Esophagus (tissue), 2 donors: Measurements from ENCODE around the gene ADAMTS3. TPM values are rescaled to one million over a fixed set of nuclear protein-coding genes. Genes with fewer than 3 reads are reported as not detected.

Experiments used
- H3K27ac ChIP-seq, 2 donors: one replicate each; pipeline ENCODE4 v1.5.1; 2013; ENCODE audit warnings: low read depth in 2 of 2, mild to moderate bottlenecking in 2 of 2, inconsistent platforms in 1 of 2, low read length in 1 of 2, moderate library complexity in 1 of 2
- H3K27me3 ChIP-seq, 2 donors: one replicate each; pipeline ENCODE4 v1.6.1; 2013; ENCODE audit warnings: low read length in 2 of 2, control low read depth in 1 of 2, mild to moderate bottlenecking in 1 of 2; ENCODE audit not compliant: insufficient read depth in 2 of 2, control insufficient read depth in 1 of 2
- H3K36me3 ChIP-seq, 2 donors: one replicate each; pipeline ENCODE4 v1.6.1; 2013; ENCODE audit warnings: low read length in 1 of 2; ENCODE audit not compliant: control insufficient read depth in 2 of 2, insufficient read depth in 2 of 2
- H3K4me1 ChIP-seq, 2 donors: one replicate each; pipeline ENCODE4 v1.6.1; 2013; ENCODE audit warnings: low read length in 1 of 2; ENCODE audit not compliant: control insufficient read depth in 2 of 2, insufficient read depth in 2 of 2
- H3K4me3 ChIP-seq, 2 donors: one replicate each; pipeline ENCODE4 v1.5.1; 2013; ENCODE audit warnings: low read length in 2 of 2, mild to moderate bottlenecking in 2 of 2, low read depth in 1 of 2, moderate library complexity in 1 of 2
- H3K9me3 ChIP-seq, 2 donors: one replicate each; pipeline ENCODE4 v1.6.1; 2013; ENCODE audit warnings: mild to moderate bottlenecking in 2 of 2, low read depth in 1 of 2, low read length in 1 of 2, moderate library complexity in 1 of 2; ENCODE audit not compliant: control insufficient read depth in 2 of 2, insufficient read depth in 1 of 2
- WGBS, 2 donors: extraction: QIAGEN DNeasy Blood & Tissue Kit; methylation state at CpG; one replicate each; pipeline ENCODE4 v1.1.7; 2013; 5-methylcytosine and 5-hydroxymethylcytosine counted together
- polyA plus RNA-seq, 2 donors: library from polyadenylated mRNA; stranded (reverse); fragments of 200-250 nt; gene quantifications; one replicate each; pipeline ENCODE4 v1.2.3, GENCODE V29; 2013
- donor health status: healthy with polysubstance abuse.
- donor health status: Bipolar disorder and iron deficiency.

Gene ADAMTS3
- polyA plus RNA-seq, 2 donors: 0.04 to 0.14 TPM

- Histone ChIP-seq H3K9me3 (no peaks in the 10 kb centered on the region), H3K27ac (no peak overlapping the region), H3K4me1 (no peaks in the 10 kb centered on the region), H3K36me3 (no peaks in the 10 kb centered on the region), H3K27me3 (no peaks in the 10 kb centered on the region), H3K4me3 (no peak overlapping the region)
- 51 to 52% methylated on average over 2 of the region's 2 CpGs for WGBS, 2 donors
Observed at GRCh38 chr4:72351521-72351920, 217.5 kb downstream of the ADAMTS3 start.

DNA sequence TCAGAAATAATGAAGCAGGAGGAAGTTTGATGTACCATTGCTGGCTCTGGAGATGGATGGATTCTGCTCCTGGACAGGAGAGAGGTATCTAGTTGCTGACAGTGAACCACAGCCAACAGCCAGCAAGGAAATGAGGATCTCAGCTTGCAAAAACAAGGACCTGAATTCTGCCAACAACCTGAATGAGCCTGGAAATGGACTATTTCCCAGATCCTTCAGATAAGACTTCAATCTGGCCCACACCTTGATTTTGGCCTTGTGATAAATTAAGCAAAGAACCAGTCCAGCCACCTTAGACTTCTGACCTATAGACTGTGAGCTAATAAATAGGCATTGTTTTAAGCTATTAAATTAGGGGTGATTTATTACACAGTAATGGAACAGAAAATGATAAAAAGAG is 220.3 kb downstream of the ADAMTS3 start:
- Histone ChIP-seq H3K4me1 (no peaks in the 10 kb centered on the region), H3K36me3 (no peaks in the 10 kb centered on the region), H3K27me3 (no peaks in the 10 kb centered on the region), H3K9me3 (no peaks in the 10 kb centered on the region), H3K4me3 (no peak overlapping the region), H3K27ac (no peak overlapping the region)

DNA sequence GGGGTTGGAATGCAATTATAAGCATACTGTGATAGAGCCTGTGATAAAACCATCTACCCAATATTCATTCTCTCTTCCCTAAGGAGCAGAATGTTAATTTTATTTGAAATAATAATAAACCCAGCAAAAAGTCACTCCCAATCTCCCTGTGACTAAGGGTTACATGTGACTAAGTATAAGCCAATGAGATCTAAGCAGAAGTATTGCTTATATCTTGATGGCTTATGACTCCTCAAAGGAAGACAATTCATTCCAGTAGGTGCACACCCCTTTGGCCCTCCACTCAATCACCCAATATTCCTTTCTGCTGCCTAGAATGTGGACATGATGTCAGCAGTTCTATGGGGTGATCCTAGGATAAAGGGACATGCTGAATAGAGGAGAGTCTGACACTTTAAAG is 224.6 kb downstream of the ADAMTS3 start:
- Histone ChIP-seq H3K9me3 (no peaks in the 10 kb centered on the region), H3K27ac (no peak overlapping the region), H3K36me3 (no peaks in the 10 kb centered on the region), H3K4me3 (no peak overlapping the region), H3K4me1 (no peaks in the 10 kb centered on the region), H3K27me3 (no peaks in the 10 kb centered on the region)

GRCh38 chr4:72341432-72341820 is 227.6 kb downstream of the ADAMTS3 start:
- WGBS, 2 donors: 63 to 67% methylated on average over 2 of the region's 2 CpGs
- Histone ChIP-seq H3K36me3 (no peaks in the 10 kb centered on the region), H3K4me3 (no peak overlapping the region), H3K27me3 (no peaks in the 10 kb centered on the region), H3K27ac (no peak overlapping the region), H3K9me3 (no peaks in the 10 kb centered on the region), H3K4me1 (no peaks in the 10 kb centered on the region)

- Histone ChIP-seq H3K4me1 (no peaks in the 10 kb centered on the region), H3K9me3 (no peaks in the 10 kb centered on the region), H3K36me3 (no peaks in the 10 kb centered on the region), H3K27ac (no peak overlapping the region), H3K4me3 (no peak overlapping the region), H3K27me3 (no peaks in the 10 kb centered on the region)
- 41 to 59% methylated on average over 1 of the region's 1 CpG for whole genome bisulfite sequencing, 2 donors
Observed at GRCh38 chr4:72340803-72341431, 228.1 kb downstream of the ADAMTS3 start.

GRCh38 chr4:72338060-72338459 is 231.0 kb downstream of the ADAMTS3 start:
- Histone ChIP-seq H3K4me3 (no peak overlapping the region), H3K27ac (no peak overlapping the region), H3K27me3 (no peaks in the 10 kb centered on the region), H3K36me3 (no peaks in the 10 kb centered on the region), H3K9me3 (no peaks in the 10 kb centered on the region), H3K4me1 (no peaks in the 10 kb centered on the region)
- 74 to 83% methylated on average over 1 of the region's 1 CpG for WGBS, 2 donors

DNA sequence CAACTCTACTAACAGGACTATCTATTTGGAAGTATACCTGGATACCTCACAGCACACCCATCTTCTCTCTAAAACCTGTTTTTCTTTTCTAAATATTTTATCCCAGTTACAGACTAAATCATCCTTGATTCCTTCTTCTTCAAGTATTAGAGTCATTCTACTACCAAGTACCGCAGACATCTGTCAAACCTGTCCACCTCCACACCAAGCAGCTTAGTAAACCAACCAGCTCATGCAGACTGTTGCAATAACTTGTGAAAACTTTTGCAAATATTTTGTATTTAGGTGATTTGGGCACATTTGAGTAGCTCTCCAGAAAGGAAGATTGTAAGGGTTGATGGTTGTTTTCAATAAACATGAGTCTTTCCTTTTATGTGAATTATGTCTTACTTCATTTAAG is 238.6 kb downstream of the ADAMTS3 start:
- H3K27me3 ChIP-seq: no peaks in the 10 kb centered on the region
- H3K27ac ChIP-seq: no peak overlapping the region
- WGBS, 2 donors: 86 to 92% methylated on average over 1 of the region's 1 CpG
- no peaks in the 10 kb centered on the region for H3K4me1 ChIP-seq
- no peaks in the 10 kb centered on the region for H3K9me3 ChIP-seq
- H3K4me3 ChIP-seq: no peak overlapping the region
- no peaks in the 10 kb centered on the region for H3K36me3 ChIP-seq

GRCh38 chr4:72326692-72327632 is 242.1 kb downstream of the ADAMTS3 start:
- no peaks in the 10 kb centered on the region for H3K36me3 ChIP-seq
- H3K27ac ChIP-seq: no peak overlapping the region
- H3K4me3 ChIP-seq: no peak overlapping the region
- H3K4me1 ChIP-seq: no peaks in the 10 kb centered on the region
- H3K9me3 ChIP-seq: no peaks in the 10 kb centered on the region
- no peaks in the 10 kb centered on the region for H3K27me3 ChIP-seq
- 45 to 46% methylated on average over 2 of the region's 2 CpGs for WGBS, 2 donors

DNA sequence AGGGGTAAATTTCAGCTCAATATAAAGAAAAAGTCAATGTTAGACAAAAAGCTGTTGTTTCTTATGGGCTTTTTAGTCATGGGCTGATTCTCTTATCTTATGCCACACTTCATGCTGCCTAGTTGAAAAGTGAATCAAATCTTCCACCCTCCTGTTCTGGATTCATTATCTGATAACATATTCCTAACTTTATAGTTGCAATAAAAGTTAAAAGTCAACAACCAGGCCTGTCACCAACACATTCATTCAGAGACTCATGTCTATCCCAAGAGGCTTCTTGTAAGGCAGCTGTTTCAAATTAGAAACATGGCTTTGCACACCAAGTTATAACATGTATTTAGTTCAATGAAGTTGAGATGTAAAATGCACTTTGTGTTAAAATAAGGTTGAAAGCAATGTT is 243.8 kb downstream of the ADAMTS3 start:
- Histone ChIP-seq H3K4me3 (no peak overlapping the region), H3K27me3 (no peaks in the 10 kb centered on the region), H3K27ac (no peak overlapping the region), H3K9me3 (no peaks in the 10 kb centered on the region), H3K36me3 (no peaks in the 10 kb centered on the region), H3K4me1 (no peaks in the 10 kb centered on the region)

DNA sequence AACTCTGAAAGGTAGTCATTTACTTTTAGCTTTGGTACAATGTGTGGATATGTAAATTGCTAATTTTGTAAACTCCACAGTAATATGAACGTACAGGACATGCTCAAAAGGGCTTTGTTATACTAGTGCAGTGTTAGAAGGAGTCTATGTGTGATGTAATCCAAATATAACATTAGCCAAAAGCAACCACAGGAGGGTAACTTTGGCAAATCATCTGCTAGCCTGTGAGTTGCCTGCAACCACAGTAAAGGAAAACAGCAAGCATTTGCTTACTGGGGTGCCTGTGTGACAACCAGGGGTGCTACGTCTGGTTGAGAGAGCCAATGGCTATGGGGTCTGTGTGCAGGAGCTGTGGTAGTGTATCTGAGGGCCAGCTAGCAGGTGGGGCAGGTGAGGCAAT is 245.8 kb downstream of the ADAMTS3 start:
- Histone ChIP-seq H3K9me3 (no peaks in the 10 kb centered on the region), H3K4me1 (peaks cover 0 to 2% of the 10 kb centered on the region in 2 donors), H3K27me3 (no peaks in the 10 kb centered on the region), H3K4me3 (no peak overlapping the region), H3K27ac (no peak overlapping the region), H3K36me3 (no peaks in the 10 kb centered on the region)
- WGBS, 2 donors: 65 to 78% methylated on average over 2 of the region's 2 CpGs
